Prostate gland (tissue), 2 donors: ENCODE measurements around the gene EEF1AKMT4.

Experiments
- POLR2AphosphoS5 ChIP-seq: sonication (generic); formaldehyde crosslinking; IDR thresholded peaks from one replicate; pipeline ENCODE4 v1.6.1; 2017; ENCODE audit warnings: antibody characterized with exemption
- TF ChIP-seq, protein P1 (sequence below), 4 experiments: fragments of 200-600 bp in 2 of 4; fragments of 450-650 bp in 2 of 4; sonication (generic) in 2 of 4; IDR thresholded peaks; 1 replicate in 3 of 4; 2 replicates in 1 of 4; pipeline ENCODE4 v1.5.1; 2016 to 2019; ENCODE audit warnings: antibody characterized with exemption in 4 of 4, mild to moderate bottlenecking in 2 of 4, moderate library complexity in 2 of 4

DNA sequence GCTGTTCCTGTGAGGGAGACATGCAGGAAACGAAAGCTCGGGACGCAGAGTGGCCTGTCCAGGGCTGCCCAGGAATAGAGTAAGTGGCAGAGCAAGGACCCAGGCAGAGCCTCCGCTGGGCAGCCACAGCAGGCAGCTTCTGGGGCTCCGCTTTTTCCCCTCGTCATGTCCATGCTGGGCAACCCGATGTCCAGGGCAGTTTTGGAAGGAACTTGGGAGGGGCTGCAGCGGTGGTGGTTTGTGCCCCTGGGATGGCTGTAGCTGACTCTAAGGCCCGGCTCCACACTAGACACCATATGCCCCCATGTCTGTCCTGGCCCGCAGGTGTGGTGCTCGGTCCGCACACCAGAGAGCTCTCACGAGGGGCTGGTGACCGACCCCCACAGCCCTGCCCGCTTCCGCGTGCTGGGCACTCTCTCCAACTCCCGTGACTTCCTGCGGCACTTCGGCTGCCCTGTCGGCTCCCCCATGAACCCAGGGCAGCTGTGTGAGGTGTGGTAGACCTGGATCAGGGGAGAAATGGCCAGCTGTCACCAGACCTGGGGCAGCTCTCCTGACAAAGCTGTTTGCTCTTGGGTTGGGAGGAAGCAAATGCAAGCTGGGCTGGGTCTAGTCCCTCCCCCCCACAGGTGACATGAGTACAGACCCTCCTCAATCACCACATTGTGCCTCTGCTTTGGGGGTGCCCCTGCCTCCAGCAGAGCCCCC is 42.4 kb downstream of the EEF1AKMT4 start:
- TF ChIP-seq POLR2AphosphoS5: no peak
- TF ChIP-seq, protein P1, sequence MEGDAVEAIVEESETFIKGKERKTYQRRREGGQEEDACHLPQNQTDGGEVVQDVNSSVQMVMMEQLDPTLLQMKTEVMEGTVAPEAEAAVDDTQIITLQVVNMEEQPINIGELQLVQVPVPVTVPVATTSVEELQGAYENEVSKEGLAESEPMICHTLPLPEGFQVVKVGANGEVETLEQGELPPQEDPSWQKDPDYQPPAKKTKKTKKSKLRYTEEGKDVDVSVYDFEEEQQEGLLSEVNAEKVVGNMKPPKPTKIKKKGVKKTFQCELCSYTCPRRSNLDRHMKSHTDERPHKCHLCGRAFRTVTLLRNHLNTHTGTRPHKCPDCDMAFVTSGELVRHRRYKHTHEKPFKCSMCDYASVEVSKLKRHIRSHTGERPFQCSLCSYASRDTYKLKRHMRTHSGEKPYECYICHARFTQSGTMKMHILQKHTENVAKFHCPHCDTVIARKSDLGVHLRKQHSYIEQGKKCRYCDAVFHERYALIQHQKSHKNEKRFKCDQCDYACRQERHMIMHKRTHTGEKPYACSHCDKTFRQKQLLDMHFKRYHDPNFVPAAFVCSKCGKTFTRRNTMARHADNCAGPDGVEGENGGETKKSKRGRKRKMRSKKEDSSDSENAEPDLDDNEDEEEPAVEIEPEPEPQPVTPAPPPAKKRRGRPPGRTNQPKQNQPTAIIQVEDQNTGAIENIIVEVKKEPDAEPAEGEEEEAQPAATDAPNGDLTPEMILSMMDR (IDR thresholded peaks at IDR 0.05): no peak
